Measurements from ENCODE around the gene DOK3. TPM values are rescaled to one million over a fixed set of nuclear protein-coding genes. Genes with fewer than 3 reads are reported as not detected.

DOK3 gene
- total RNA-seq, 1 experiment from 2014 or later: 8.0 TPM

GRCh38 chr5:177455036-177455660 is 54.5 kb downstream of the DOK3 start:
- RAD21 ChIA-PET (ENCODE audit: low non-redundant PET in 1 of 2, low total read pairs in 2 of 2, uncharacterized antibody in 2 of 2, unreplicated experiment in 2 of 2): interaction anchor here (0.7 to 0.9 kb wide), 3 partner anchors 29 to 148 kb away, joined by 3 to 4 read pairs (median 3); partner anchors contain the start of gene GRK6 (in 1 of the 2)
- no peaks in the 10 kb centered on the region for H3K9me2 ChIP-seq (ENCODE audit: insufficient read depth)
- H3K36me3 ChIP-seq (ENCODE audit: control insufficient read depth in 1 of 2, insufficient read depth in 2 of 2, low read length in 2 of 2): peaks cover 0 to 11% of the 10 kb centered on the region in 2 experiments; a peak in 1 of 4 replicates
- no peaks in the 10 kb centered on the region for H3K27me3 ChIP-seq (ENCODE audit: insufficient read depth, low read length)
- peak overlapping the region; percentile 96 for H3K27ac ChIP-seq (ENCODE audit: low read depth, low read length)
- DNase-seq (ENCODE audit: low read depth, low spot score): peak; percentile 76
- no peaks in the 10 kb centered on the region for H3K9me3 ChIP-seq (ENCODE audit: control insufficient read depth in 1 of 2, insufficient read depth in 1 of 2, low read depth in 1 of 2, low read length in 2 of 2)
- H3K4me3 ChIP-seq (replicated peaks in 1 of 2; ENCODE audit: low read depth in 1 of 2, low read length in 2 of 2): peak overlapping the region; percentile 68 to 76
- peak; percentile 60 for ATAC-seq
- no TSS peak for BruUV-seq (replicated peaks)
- intact Hi-C loops (cut with micrococcal nuclease): loop anchor here (1.0 kb wide), 1 partner anchor 51 kb away; no protein-coding TSS in a partner anchor
- H3K9ac ChIP-seq (ENCODE audit: low read length): peak overlapping the region; percentile 92
- no peak overlapping the region for H2AFZ ChIP-seq (ENCODE audit: low read depth, low read length, poor library complexity, severe bottlenecking)
- POLR2A ChIA-PET: interaction anchor here (0.7 to 2.3 kb wide), 8 partner anchors 9 to 104 kb away, joined by 3 to 7 read pairs (median 5); partner anchors contain the start of genes GRK6, LMAN2, PDLIM7 and PRR7
- H3K4me1 ChIP-seq (ENCODE audit: control insufficient read depth in 1 of 2, insufficient read depth in 2 of 2, low read length in 2 of 2): peaks cover 18 to 53% of the 10 kb centered on the region in 2 experiments; a peak in 3 of 4 replicates
- H4K20me1 ChIP-seq (ENCODE audit: insufficient read depth): no peaks in the 10 kb centered on the region
- CTCF ChIA-PET: interaction anchor here (0.6 to 6.8 kb wide), 21 partner anchors 10 to 341 kb away, joined by 3 to 85 read pairs (median 6); partner anchors contain the start of genes GRK6, LMAN2, PDLIM7 and PFN3
- peak overlapping the region; percentile 96 for H3K4me2 ChIP-seq (ENCODE audit: low read length)
- H3K79me2 ChIP-seq (ENCODE audit: insufficient read depth, low read length): peaks cover 13% of the 10 kb centered on the region
- no peak for TF ChIP-seq SIN3A (IDR thresholded peaks at IDR 0.05; ENCODE audit: low read depth)
- TF ChIP-seq ATF3 (IDR thresholded peaks at IDR 0.05): no peak
- no peak for TF ChIP-seq EZH2phosphoT487 (IDR thresholded peaks at IDR 0.05; ENCODE audit: borderline replicate concordance)
- no peak for TF ChIP-seq ZNF274 (IDR thresholded peaks at IDR 0.05; ENCODE audit: low read depth, low read length)
- TF ChIP-seq ZBTB33 (IDR thresholded peaks at IDR 0.05; ENCODE audit: extremely low read depth, insufficient replicate concordance, low read length): peak; percentile 52
- TF ChIP-seq CBX3 (IDR thresholded peaks at IDR 0.05; ENCODE audit: low read depth): no peak
- TF ChIP-seq POLR2A (IDR thresholded peaks at IDR 0.05; ENCODE audit: borderline replicate concordance, extremely low read depth, insufficient read depth, insufficient read length): no peak
- peak; percentile 71 for TF ChIP-seq YY1 (IDR thresholded peaks at IDR 0.05; ENCODE audit: extremely low read depth, insufficient replicate concordance, low read depth, low read length)
- TF ChIP-seq FOSL1 (IDR thresholded peaks at IDR 0.05; ENCODE audit: low read depth): no peak
- peak in 2 of 3 experiments; percentile 68 to 78; a peak in 4 of 6 replicates for TF ChIP-seq CTCF (IDR thresholded peaks at IDR 0.05 in 2 of 3, conservative IDR thresholded peaks at IDR 0.05 in 1 of 3; ENCODE audit: borderline replicate concordance in 1 of 3, insufficient read depth in 1 of 3, low read depth in 2 of 3, low read length in 2 of 3)
- TF ChIP-seq ELF1 (IDR thresholded peaks at IDR 0.05; ENCODE audit: borderline replicate concordance, low read depth): no peak
- TF ChIP-seq ZFX (IDR thresholded peaks at IDR 0.05): peak; percentile 70; the same call in 1 of the 2 replicates
- TF ChIP-seq TCF7L2 (IDR thresholded peaks at IDR 0.05; ENCODE audit: borderline replicate concordance, extremely low read depth, insufficient read depth, insufficient read length): peak; percentile 52
- TF ChIP-seq SRF (IDR thresholded peaks at IDR 0.05; ENCODE audit: low read depth): no peak
- no peak for TF ChIP-seq RAD21 (IDR thresholded peaks at IDR 0.05; ENCODE audit: low read depth)
- no peak for TF ChIP-seq JUND (IDR thresholded peaks at IDR 0.05)
- no peak for TF ChIP-seq EZH2 (IDR thresholded peaks at IDR 0.05)
- TF ChIP-seq MAX (IDR thresholded peaks at IDR 0.05): no peak
- TF ChIP-seq SP1 (IDR thresholded peaks at IDR 0.05; ENCODE audit: low read depth): no peak
- no peak for TF ChIP-seq EGR1 (IDR thresholded peaks at IDR 0.05; ENCODE audit: low read depth)
- peak; percentile 61 for TF ChIP-seq POLR2AphosphoS5 (IDR thresholded peaks at IDR 0.05; ENCODE audit: low read depth, low read length)
